NCI-H2227 (cell line): ENCODE results near the gene ATG16L1.

Experiments
- DNase-seq: peaks from one replicate; lab custom pipeline; 2025; ENCODE audit not compliant: unreplicated experiment; lab: John Stamatoyannopoulos, UW

The ATG16L1 gene

DNA sequence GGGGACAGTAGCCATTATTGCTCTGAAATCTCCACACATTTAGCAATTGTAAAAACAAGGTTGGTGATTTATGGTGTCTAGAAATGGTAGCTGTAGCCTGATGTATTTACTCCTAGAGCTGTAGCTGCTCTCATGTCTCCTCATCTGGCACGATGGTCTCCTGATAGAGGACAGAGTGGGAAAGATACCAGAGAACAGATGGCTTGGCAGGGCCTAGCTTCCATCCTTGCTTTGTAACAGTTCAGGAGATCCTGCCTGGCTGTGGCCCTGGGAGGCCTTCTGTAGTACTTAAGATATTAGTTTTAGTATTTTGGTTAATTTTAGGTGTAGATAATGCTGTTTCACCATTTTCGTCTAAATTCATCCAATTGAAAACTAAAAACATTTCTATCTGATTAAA is 6.7 kb downstream of the ATG16L1 start:
- DNase-seq = no peak

DNA sequence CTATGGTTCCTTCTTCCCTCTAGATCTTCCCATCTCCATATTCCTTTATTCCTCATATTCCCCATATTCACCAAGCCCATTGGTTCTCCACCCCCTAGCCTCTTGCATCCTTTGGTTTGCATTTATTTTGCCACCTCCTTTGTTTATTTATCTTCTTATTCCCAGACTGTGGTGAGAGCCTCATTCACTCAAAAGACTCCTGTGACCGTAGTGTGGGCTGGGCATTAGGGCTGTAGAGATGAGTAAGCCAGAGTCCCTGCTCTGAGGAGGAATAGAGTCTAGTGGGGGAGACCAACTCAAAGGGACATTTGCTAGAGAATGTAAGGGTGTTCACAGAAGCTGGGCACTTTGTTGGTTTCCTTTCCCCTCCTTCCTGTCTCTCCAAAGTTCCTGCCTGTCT is 8.3 kb downstream of the ATG16L1 start:
- DNase-seq = no peak

DNA sequence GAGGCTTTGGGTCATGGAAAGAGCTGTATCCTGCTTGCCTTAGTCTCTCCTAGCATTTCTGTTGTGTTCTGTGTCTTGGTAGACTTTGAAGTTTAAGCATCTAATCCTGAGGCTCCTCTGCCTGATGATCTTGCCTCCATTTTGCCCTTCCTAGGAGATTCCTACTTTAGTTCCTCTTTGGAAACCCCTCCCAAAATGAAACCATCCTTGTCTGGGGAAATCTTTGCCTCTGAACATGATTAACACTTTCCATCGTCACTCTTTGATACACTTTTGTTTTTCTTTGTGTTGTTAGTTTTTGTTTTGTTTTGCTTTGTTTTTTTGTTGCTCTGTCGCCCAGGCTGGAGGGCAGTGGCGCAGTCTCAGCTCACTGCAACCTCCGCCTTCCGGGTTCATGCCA is 9.2 kb downstream of the ATG16L1 start:
- no peak for DNase-seq

DNA sequence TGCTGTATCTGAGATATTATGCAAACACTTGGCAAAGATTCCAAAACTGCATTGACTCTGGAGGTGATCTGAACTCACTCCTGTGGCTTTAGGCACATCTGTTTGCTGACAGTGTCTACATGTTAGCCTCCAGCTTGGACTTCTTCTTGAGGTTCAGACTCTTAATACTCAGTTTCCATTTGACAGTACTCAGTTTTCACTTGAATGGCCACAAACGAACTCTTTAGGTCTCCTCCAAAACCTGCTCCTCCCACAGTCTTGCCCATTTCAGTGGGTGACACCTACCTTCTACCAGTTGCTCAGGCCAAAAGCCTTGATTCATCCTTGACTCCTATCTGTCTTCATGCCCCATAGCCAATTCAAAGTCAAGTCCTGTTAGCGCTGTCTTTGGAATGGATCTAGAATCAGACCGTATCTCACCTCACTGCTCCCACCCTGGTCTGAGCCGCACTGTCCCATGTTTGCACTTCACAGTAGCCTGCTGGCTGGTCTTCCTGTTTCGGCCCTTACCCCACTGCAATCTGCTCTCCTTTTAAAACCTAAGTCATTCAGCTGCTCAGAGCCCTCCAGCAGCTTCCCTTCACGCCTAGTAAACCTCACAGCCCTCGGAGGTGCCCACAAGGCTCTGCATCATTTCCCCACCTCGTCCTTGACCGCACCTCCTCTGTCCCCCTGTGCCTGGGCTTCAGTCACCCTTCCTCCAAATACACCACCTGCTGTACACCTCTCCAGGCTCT is 10.5 kb downstream of the ATG16L1 start:
- no peak for DNase-seq

DNA sequence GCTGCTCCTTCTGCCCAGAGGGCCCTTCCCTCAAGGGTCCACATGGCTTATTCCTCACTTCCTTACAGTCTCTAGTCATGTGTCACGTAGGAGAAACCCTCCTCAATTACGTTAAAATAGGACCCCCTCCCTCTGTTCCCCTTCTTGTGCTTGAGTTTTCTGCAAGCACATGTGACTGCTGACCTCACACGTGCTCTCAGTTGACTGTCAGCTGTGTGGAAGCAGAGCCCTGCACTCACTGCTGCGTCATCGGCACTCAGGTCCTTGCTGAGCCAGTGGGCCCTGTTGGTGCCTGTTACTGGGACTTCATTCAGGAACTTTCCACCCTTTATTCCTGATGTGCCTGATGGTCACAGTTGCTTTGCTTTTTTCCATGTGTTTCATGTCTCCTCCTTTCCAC is 11.1 kb downstream of the ATG16L1 start:
- no peak for DNase-seq

GRCh38 chr2:233263045-233263570 is 11.6 kb downstream of the ATG16L1 start:
- no peak for DNase-seq

GRCh38 chr2:233264667-233265066 is 13.2 kb downstream of the ATG16L1 start:
- no peak for DNase-seq

- DNase-seq = no peak
Observed at GRCh38 chr2:233265899-233266431, 14.5 kb downstream of the ATG16L1 start.

GRCh38 chr2:233266481-233266880 is 15.0 kb downstream of the ATG16L1 start:
- no peak for DNase-seq

- no peak for DNase-seq
Observed at GRCh38 chr2:233267516-233268245, 16.2 kb downstream of the ATG16L1 start.

- no peak for DNase-seq
Observed at GRCh38 chr2:233270366-233270765, 18.9 kb downstream of the ATG16L1 start.

DNA sequence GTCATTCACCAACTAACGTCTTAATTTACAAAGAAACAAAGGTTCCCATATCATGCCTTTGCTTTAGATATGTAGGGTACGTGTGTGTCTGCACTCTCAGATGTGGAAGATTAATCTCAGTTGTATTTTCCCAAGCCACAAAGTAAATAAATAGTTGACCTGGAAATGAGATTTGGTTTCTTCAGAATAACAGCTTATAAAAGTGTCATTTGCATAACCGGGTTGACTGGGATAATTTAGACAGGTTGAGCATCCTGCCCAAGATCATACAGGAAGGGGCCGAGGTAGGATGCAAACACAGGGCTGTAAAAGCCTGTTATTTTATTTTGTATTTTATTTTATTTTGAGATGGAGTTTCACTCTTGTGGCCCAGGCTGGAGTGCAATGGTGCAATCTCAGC is 19.5 kb downstream of the ATG16L1 start:
- DNase-seq = no peak

DNA sequence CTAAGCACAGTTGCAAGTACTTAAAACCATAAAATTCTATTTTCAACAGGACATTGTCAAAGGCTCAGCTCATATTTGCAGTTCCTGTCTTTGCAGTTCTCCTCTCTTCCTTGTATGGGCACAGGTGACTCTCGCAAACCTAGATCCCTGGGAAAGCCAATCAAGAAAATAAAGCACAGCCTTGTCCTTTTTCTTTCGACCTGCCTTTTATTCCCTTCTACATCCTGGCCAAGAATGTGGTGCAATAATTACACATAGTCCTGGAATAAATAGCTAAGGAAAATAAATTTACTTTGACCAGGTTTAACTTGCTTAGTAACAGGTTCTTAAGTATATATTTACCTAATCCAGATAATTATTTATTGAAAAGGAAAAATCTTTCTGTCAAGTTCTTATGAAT is 20.2 kb downstream of the ATG16L1 start:
- no peak for DNase-seq

- no peak for DNase-seq
Observed at GRCh38 chr2:233273120-233273519, 21.6 kb downstream of the ATG16L1 start.

- no peak for DNase-seq
Observed at GRCh38 chr2:233275223-233275622, 23.8 kb downstream of the ATG16L1 start.

DNA sequence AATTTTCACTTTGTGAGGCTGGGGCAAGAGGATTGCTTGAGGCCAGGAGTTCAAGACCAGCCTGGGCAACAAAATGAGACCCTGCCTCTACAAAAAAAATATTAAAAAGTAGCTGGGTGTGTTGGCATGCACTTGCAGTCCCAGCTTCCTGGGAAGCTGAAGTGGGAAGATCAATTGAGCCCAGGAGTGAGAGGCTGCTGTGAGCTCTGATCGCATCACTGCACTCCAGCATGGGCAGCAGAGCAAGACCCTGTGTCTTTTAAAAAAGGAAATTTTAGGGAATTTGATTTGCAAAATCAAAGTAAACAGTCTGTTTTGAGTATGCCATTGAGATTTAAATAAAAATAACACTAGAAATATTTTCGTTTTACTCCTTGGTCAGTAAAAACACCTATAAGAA is 27.4 kb downstream of the ATG16L1 start:
- no peak for DNase-seq

DNA sequence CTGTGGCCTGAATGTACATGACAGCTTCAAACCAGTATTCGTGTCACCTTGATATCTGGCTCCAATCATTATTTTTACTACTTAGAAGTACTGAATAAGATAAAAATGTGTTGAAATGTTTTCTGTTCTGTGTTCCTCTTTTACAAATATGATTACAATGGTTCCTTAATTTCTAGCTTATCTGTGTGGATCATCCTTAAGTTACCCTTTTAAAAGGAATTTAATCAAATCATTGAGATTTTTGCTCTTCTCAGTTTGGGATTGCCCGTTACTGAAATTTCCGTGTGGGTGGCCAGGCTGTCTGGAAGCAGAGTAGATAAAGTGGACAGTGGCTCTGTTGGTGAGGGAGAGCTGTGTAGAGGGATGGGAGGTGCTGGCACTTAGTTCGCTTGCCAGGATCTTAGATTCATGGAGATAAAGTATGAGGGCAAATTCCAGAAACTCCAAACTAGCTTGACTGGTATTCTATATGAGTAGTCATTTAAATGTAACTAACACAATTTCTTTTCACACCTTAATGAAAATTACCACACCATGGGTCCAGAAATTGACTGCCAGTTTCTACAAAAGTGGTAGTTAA is 28.7 kb downstream of the ATG16L1 start:
- DNase-seq = no peak

GRCh38 chr2:233281553-233281952 is 30.1 kb downstream of the ATG16L1 start:
- no peak for DNase-seq

DNA sequence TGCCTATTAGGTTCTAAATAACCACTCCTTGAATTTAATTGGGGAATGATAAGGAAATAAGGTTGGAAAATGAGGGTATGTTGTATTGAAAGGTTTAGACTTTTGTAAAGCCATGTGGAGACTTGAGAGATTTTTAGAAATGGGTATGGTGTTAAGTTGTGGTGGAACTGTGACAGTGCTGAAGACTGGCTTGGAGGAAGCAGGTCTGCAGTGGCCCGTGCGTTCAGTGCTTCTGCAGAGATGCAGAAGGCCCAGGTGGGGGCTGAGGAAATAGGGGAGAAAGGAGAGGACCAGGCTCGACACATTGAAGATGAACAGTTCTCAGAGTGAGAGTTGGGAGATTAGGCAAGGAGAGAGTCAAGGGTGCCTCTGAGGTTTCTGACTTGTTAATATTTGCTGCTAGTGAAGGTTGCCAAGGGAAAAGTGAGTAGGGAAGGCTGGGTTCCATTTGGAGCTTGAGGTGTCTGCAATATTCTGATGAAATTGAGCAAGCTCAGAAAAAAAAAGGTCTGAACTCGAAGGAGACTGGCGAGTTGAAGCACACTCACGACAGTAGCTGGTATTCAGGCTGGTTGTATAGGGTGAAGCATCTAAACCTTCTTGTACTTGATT is 30.6 kb downstream of the ATG16L1 start:
- no peak for DNase-seq

DNA sequence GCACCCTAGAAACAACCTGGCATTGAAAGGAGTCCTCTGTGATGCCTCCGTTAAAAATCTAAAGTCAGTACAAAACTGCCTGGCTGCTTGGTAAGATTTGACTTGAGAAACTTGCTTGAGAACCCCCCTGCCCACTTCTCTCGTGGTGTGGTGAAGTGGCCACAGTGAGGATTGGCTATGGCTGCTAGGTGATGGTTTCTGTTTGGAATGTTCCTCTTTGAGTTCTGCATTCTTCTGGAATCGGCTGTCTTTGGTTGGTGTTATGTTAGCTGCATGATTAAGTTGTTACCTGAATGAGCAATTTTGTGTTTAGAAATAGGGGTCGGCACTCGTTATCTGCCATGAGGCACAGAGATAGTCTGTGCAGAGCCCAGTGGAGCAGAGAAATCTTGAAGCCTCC is 34.4 kb downstream of the ATG16L1 start:
- no peak for DNase-seq

DNA sequence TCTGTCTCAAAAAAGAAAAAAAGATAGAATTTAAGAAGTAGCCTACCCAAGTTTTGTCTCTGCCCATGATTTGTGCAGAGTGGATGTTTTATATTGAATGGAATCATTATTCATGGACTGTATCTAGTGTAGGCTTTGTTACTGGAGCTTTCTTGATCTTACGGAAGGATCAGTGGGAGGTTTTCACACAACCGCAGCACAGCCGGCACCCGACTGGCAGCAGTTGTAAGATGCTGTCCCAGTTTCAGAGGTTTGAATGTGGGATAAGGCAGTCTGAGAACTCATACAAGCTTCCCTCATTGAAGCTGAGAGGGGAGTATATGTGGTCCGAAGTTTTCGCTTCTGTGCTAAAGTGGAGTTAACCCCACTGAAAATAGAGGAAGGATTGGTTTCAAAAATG is 36.4 kb downstream of the ATG16L1 start:
- DNase-seq = no peak
